Panc1 (cell line): ENCODE measurements around the gene ACTR3. TPM values are rescaled to one million over a fixed set of nuclear protein-coding genes. Genes with fewer than 3 reads are reported as not detected.
A peak's percentile ranks its signal among the peaks of the same experiment; 100 is the strongest.

Source experiments
- ATAC-seq: fragments of 200-7000 bp; cut with Tn5 transposase; 2 replicates; pipeline ENCODE4 v1.9.1; 2020; ENCODE audit warnings: mild to moderate bottlenecking, moderate library complexity
- BruUV-seq: library from RNA; stranded (reverse); fragments of 400-500 nt; replicated peaks from 2 replicates; lab custom pipeline; 2021; lab: Mats Ljungman, UMichigan
- CTCF ChIA-PET: fragments of 300-600 bp; sonication (Branson Sonifier 250); formaldehyde crosslinking; loops from one replicate; lab custom pipeline; 2022; ENCODE audit warnings: antibody characterized with exemption; lab: Charles Lee
- POLR2A ChIA-PET: fragments of 300-600 bp; sonication (Branson Sonifier 250); formaldehyde crosslinking; loops from one replicate; lab custom pipeline; 2022; ENCODE audit warnings: antibody characterized with exemption; lab: Charles Lee
- DNase-seq: peaks from one replicate; pipeline ENCODE4 v3.0.0-alpha.2; 2010; ENCODE audit warnings: low read depth, low spot score
- H3K27ac ChIP-seq: 2 replicates; pipeline ENCODE4 v1.5.1; 2011; ENCODE audit warnings: mild to moderate bottlenecking, low read length, inconsistent platforms
- H3K27me3 ChIP-seq: fragments of 200-500 bp; sonication (Bioruptor generic); 2 replicates; pipeline ENCODE4 v1.6.0; 2014; ENCODE audit warnings: low read length, inconsistent platforms; ENCODE audit not compliant: control insufficient read depth, insufficient read depth
- H3K36me3 ChIP-seq: fragments of 200-500 bp; sonication (Bioruptor generic); 2 replicates; pipeline ENCODE4 v1.5.1; 2014; ENCODE audit warnings: inconsistent platforms, mild to moderate bottlenecking, low read length, moderate library complexity; ENCODE audit not compliant: control insufficient read depth, insufficient read depth
- H3K4me1 ChIP-seq: 2 replicates; pipeline ENCODE4 v1.5.1; 2011; ENCODE audit warnings: inconsistent platforms, mild to moderate bottlenecking, low read length, moderate library complexity; ENCODE audit not compliant: control insufficient read depth, insufficient read depth
- H3K4me3 ChIP-seq, 2 experiments: 2 replicates each; pipeline ENCODE4 v1.5.1; 2011 to 2012; ENCODE audit warnings: low read depth in 2 of 2, low read length in 2 of 2, mild to moderate bottlenecking in 2 of 2, inconsistent platforms in 1 of 2, moderate library complexity in 1 of 2
- H3K9me3 ChIP-seq: fragments of 200-500 bp; sonication (Bioruptor generic); 2 replicates; pipeline ENCODE4 v1.5.1; 2014; ENCODE audit warnings: low read depth, mild to moderate bottlenecking, inconsistent platforms, low read length, moderate library complexity; ENCODE audit not compliant: control insufficient read depth, insufficient read depth
- POLR2AphosphoS5 ChIP-seq: IDR thresholded peaks from 2 replicates; pipeline ENCODE4 v1.6.1; 2012; ENCODE audit warnings: mild to moderate bottlenecking, low read depth, low read length, moderate library complexity
- REST ChIP-seq, 2 experiments: IDR thresholded peaks; 2 replicates each; pipeline ENCODE4 v1.6.1; 2011 to 2012; ENCODE audit warnings: low read depth in 2 of 2, control low read depth in 1 of 2, low read length in 1 of 2, mild to moderate bottlenecking in 1 of 2, moderate library complexity in 1 of 2; ENCODE audit not compliant: insufficient read depth in 1 of 2
- SIN3A ChIP-seq: IDR thresholded peaks from 2 replicates; pipeline ENCODE4 v1.6.1; 2012; ENCODE audit warnings: low read depth, mild to moderate bottlenecking, low read length, moderate library complexity, borderline replicate concordance; ENCODE audit not compliant: insufficient read depth
- TCF7L2 ChIP-seq: IDR thresholded peaks from 2 replicates; pipeline ENCODE4 v1.6.1; 2011; ENCODE audit warnings: mild to moderate bottlenecking, low read depth, low read length, inconsistent platforms
- in situ Hi-C: cut with HindIII; loops from 2 replicates; pipeline ENCODE4 v1.10.0; 2016; ENCODE audit warnings: low sequenced_read_pairs, low pct_unique_long_range_greater_than_20kb
- intact Hi-C: fragments of 100-400 bp; cut with micrococcal nuclease; formaldehyde crosslinking; loops from one replicate; pipeline ENCODE4 v1.10.0; 2022; ENCODE audit not compliant: unreplicated experiment
- total RNA-seq: library from RNA; stranded (reverse); gene quantifications from one replicate; pipeline ENCODE4 v1.2.1, GENCODE V29; 2021; ENCODE audit not compliant: unreplicated experiment
- TF ChIP-seq, protein P1 (sequence below): fragments of 450-650 bp; IDR thresholded peaks from 2 replicates; pipeline ENCODE4 v1.5.1; 2017; ENCODE audit warnings: mild to moderate bottlenecking

The ACTR3 gene
- total RNA-seq, 1 experiment from 2014 or later: 347 TPM

- in situ Hi-C loops: no loop called here
- ATAC-seq: no peak
- ChIA-PET POLR2A (no interaction called here), CTCF (no interaction called here)
- Histone ChIP-seq H3K27me3 (no peaks in the 10 kb centered on the region), H3K27ac (no peak overlapping the region), H3K4me1 (peaks cover 12% of the 10 kb centered on the region), H3K4me3 (no peak overlapping the region), H3K9me3 (no peaks in the 10 kb centered on the region), H3K36me3 (no peaks in the 10 kb centered on the region)
- TF ChIP-seq, protein P1, sequence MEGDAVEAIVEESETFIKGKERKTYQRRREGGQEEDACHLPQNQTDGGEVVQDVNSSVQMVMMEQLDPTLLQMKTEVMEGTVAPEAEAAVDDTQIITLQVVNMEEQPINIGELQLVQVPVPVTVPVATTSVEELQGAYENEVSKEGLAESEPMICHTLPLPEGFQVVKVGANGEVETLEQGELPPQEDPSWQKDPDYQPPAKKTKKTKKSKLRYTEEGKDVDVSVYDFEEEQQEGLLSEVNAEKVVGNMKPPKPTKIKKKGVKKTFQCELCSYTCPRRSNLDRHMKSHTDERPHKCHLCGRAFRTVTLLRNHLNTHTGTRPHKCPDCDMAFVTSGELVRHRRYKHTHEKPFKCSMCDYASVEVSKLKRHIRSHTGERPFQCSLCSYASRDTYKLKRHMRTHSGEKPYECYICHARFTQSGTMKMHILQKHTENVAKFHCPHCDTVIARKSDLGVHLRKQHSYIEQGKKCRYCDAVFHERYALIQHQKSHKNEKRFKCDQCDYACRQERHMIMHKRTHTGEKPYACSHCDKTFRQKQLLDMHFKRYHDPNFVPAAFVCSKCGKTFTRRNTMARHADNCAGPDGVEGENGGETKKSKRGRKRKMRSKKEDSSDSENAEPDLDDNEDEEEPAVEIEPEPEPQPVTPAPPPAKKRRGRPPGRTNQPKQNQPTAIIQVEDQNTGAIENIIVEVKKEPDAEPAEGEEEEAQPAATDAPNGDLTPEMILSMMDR: no peak
- TF ChIP-seq TCF7L2: no peak
- no peak for TF ChIP-seq SIN3A
- TF ChIP-seq POLR2AphosphoS5: no peak
- no peak for TF ChIP-seq REST (IDR thresholded peaks at IDR 0.05; ENCODE audit: insufficient read depth in 1 of 2, low read depth in 2 of 2, low read length in 1 of 2)
- intact Hi-C loops: no loop called here
- no TSS peak for BruUV-seq
- no peak for DNase-seq
Observed at GRCh38 chr2:113875135-113875534, 14.8 kb upstream of the ACTR3 start.

- ChIA-PET POLR2A (no interaction called here), CTCF (no interaction called here)
- H3K9me3 ChIP-seq: no peaks in the 10 kb centered on the region
- no peaks in the 10 kb centered on the region for H3K36me3 ChIP-seq
- no peaks in the 10 kb centered on the region for H3K27me3 ChIP-seq
- in situ Hi-C loops (no loop called here), intact Hi-C loops (no loop called here)
- DNase-seq (no peak), ATAC-seq (peak; percentile 59; the same call in 1 of the 2 replicates)
- peaks cover 12% of the 10 kb centered on the region for H3K4me1 ChIP-seq
- TF ChIP-seq, protein P1: no peak
- TF ChIP-seq SIN3A (no peak), POLR2AphosphoS5 (no peak)
- no peak overlapping the region for H3K27ac ChIP-seq
- H3K4me3 ChIP-seq: no peak overlapping the region
- BruUV-seq: no TSS peak
Observed at GRCh38 chr2:113876503-113877387, 13.1 kb upstream of the ACTR3 start.
